Activated CD4-positive, alpha-beta T cell treated with anti-CD3 and anti-CD28 coated beads, Interleukin-2, amount 50 U/mL, for 48 hours (primary cell): ENCODE data around the gene MAFB.

ENCODE experiments used
- DNase-seq, 2 experiments: peaks; one replicate each; pipeline ENCODE4 v3.0.0-alpha.2; 2020

MAFB gene

DNA sequence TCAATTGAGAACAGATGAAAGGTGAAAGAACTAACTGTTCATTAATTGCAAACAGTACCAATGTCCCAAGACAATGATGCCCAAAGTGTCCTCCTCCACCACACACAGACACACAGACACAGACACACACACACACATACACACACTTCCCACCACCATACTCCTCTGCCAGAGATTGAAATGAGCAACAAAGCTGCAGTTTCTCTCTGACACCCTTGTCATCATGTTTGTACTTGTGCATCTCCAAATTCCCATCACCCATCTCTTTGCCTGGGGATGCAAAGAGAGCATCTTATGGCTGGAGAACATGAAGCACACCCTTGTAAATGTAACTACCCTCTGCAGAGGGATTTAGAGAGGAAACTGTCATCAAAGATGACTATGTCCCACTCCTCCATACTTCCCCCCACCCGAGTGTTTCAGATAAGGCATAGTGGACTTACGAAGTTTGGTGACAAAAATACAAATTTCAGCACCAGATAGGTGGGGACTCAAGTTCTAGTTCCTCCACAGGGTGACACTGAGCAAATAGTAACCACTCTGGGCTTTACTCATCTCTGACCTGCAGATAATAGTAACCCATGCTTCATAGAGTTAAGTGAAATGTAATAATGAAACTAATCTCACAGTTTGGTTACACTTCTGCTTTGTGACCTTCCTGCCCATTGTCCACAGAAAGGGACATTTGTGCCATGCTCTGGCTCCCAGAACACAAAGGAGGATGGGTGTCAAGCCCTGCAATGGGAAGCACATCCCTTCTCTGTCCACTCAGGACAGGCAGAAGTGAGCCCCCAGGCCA is 8.7 kb downstream of the MAFB start:
- no peak for DNase-seq

DNA sequence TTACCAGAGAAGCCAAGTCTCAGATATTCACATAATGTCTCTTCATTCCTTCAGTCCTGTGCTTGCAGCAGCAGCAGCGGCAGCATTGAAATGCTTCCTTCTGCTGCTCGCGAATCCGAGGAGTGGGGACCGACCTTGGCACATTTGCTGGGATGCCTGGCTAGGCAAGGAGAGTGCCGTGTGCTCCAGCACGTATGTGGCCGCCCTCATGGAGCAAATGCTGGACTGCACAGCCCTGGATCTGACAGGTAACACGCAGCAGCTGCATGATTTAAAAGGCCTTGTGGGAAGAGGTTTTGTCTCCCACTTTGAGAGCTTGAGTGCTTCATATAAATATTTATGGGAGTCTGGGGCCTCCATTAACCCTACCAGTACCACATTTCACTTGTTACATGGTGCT is 9.9 kb downstream of the MAFB start:
- DNase-seq, result no peak

- DNase-seq, result no peak
These were observed 10.7 kb downstream of the MAFB start for GRCh38 chr20:40678286-40678875.

- no peak for DNase-seq
These were observed 11.6 kb downstream of the MAFB start for GRCh38 chr20:40677343-40677924.

GRCh38 chr20:40676491-40677269 is 12.4 kb downstream of the MAFB start:
- DNase-seq, result no peak

DNA sequence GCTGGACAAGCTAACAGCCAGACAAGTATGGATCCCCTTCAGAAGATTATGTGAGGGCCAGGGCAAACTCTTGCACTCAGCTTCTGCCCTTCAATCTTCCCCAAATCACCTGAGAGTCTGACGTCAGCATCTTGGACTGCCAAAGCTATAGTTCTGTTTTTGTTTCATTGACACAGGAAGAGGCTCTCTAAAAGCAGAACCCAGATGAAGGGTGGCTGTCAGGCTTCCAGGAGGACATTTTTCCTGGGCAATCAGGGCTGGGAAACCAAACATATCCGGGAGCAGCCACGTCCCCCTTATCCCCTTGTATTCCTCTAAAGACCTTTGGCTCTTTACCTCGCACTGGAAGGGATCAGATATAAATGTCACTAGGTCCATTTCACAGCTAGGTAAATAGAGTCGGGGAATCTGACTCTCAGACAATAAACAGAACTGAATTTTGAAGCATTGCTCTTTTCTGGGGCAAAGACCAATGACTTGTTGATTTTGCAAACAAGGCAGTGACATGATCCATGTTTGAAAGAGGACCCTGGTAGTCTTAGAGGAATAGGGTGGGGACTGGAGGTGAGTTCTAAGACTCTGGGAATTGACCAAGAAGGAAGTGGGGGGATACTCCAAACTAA is 13.3 kb downstream of the MAFB start:
- DNase-seq, result no peak

GRCh38 chr20:40673442-40673841 is 15.6 kb downstream of the MAFB start:
- DNase-seq, result no peak

DNA sequence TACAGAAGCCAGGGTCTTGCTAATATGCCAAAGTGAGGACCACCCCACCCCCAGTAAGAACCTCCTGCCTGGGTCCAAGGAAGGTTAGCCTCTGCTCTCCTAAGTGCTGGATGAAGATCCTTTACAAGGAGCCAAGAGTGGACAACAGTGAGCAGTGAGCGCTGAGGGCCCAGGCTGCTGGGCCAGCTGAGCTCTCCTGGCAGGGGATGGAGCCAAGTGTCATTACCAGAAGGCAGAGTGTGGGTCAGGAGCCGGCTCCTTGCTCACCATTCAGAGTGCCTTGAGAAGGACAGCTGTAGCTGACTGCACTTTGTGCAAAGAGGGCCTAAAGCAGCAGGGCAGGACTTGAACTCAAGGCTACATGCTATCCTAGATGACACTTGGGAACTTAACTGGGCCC is 16.9 kb downstream of the MAFB start:
- DNase-seq, result no peak

DNA sequence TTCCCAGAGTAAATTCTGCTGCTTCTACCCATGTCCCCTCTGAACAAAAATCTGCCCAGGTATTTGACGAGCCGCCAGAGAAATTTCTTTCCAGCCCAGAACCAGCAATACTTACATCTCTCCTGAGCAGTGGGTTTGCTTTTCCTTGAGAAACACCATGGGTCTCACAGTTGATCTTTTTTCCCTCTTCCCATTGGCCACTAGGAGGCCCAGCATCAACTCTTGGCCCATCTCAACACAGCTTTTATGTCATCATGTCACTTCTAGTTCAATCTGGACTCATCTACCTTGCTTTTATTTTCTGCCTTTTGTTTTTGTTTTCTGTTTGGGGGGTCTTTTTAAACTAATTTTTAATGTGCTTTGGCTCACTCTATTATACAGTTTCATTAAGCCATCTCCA is 18.8 kb downstream of the MAFB start:
- no peak for DNase-seq

DNA sequence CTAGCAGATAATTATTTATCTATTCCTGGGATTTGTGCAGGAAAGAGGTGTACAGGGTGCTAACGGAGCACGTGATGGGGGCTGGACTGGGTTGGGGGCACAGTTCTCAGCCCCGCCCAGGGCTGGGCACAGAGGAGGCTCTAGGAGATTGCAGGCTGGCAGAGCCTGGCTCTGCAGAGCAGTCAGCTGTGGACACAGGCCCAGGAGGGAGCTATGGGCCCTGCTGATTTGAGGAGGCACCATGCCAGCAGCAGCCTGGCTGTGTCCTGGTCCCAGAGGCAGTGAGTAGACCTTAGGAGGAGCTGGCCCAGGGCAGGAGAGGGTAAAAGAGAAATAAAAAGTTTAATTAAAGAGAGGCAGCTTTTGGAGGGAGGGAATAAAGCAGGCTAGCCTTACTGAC is 19.3 kb downstream of the MAFB start:
- DNase-seq, result no peak

GRCh38 chr20:40668449-40669228 is 20.4 kb downstream of the MAFB start:
- no peak for DNase-seq

- no peak for DNase-seq
These were observed 21.5 kb downstream of the MAFB start for GRCh38 chr20:40667503-40667902.

GRCh38 chr20:40666336-40666735 is 22.7 kb downstream of the MAFB start:
- no peak for DNase-seq

- DNase-seq, result no peak
These were observed 24.1 kb downstream of the MAFB start for GRCh38 chr20:40664891-40665290.

DNA sequence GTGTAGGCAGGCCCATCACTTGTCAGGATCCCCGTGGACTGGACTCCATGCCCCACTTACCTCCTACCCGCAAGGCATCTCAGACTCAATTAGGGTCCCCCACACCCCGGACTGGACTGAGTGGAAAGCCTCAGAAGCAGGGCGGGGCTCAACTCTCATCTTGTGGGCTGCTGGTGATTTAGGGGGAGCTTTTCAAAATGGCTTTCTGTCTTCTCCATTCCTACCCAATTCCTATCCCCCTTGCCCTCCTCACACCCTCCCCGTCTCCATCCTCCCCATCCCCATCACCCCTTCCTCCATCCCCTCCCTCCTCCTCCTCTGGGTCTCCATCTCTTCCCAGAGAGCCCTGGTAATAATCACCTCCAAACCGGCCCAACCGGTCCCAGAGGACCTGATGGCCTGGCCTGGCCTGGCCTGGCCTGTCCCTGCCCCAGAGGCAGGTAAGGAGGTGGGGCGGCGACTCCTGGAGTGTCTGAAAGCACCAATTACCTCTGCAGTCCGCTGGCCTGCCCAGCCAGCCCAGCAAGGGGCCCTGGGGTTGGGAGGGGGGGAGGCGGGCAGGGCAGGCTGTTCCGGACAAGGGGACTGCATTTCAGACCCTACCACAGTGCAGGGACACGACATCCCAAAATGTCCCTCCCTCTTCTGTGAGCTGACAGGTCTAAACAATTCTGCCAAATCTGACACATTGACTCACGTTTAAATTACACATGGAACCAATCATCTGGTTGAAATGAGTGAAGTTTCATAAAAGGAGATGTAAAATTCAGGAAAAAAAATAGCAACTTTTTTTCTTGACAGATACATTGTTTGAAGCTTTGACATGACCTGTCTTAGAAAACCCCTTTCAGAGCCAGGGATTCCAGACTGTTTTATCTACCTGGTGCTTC is 24.8 kb downstream of the MAFB start:
- DNase-seq, result no peak

DNA sequence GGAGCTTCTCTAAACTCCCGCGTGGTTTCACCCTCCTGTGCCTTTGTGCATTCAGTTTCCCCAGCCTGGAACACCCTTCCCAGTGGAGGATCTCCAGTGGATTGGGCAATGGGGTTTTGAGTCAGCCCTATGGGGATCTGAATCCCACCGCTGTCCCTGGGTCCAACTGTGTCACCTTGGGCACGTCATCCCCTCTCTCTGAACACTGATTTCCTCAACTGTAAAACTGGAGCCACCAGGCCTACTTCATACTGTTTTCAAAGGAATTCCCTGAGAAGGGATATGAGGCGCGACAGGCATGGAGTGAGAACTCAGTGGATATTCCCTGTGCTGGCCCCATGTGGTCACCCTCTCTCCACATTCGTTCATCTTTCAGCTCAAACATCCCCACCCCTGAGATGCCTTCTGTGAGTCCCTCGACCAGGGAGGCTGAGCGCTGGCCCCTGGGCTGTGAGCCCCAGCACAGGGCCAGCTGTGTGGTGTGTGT is 25.7 kb downstream of the MAFB start:
- DNase-seq, result no peak

DNA sequence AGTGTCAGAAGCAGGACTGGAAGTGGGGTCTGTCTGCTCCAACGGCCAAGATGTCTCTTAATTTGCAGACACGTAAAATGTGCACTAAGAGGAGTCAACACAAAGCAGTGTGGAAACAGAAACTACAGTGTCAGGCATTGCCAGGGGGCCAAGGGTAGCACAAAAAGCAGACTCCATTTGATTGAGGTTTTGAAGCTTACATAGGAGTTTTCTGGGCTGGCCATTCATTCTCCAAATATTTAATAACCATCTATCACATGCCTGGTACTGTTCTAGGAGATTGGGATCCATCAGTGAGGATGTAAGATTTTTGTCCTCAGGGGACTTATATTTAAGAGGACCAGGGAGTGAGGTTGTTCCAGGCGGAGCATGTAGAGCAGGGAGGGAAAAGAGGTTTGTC is 29.5 kb downstream of the MAFB start:
- DNase-seq, result no peak

- DNase-seq, result no peak
These were observed 30.5 kb downstream of the MAFB start for GRCh38 chr20:40658509-40658908.

- no peak for DNase-seq
These were observed 31.5 kb downstream of the MAFB start for GRCh38 chr20:40657526-40657925.

DNA sequence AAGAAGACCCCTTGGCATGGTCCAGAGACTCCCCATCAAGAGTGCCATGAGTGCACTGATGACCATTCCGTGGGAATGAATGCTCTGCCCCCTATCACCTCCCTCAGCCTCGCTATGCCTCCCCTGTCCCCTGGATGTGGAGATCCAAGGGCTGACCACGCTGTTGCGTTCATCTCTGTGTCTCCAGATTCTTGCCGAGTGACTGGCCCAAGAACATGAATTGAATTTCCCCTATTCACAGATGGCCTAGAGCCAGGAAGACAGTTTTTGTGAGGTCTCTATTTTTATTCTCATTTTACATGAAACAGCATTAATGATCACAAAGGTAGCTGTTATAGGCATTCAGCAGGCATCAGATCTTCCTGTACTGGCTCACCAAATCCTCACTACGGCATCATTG is 33.6 kb downstream of the MAFB start:
- DNase-seq, result no peak

DNA sequence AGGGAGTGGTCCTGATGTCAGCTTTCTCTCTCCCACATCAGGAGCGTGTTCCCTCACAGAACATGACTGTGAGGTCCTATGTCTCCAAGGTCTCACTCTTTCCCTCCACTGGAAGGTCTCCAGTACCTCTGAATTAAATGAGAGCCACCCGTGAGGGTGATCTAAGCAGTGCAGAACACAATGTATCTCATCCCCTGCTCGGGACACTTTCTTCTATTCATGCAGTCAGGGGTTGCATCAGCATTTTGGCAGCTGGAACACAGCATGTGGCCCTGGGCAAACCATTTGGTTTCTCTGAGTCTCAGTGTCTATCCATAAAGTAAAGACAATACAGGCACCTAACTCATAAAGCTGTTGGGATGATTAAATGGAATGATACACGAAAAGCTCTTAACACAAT is 34.2 kb downstream of the MAFB start:
- no peak for DNase-seq
